HCT116 (cell line): ENCODE data around the gene TLR3. TPM values are rescaled to one million over a fixed set of nuclear protein-coding genes. Genes with fewer than 3 reads are reported as not detected.

ENCODE experiments used
- ATAC-seq: fragments of 200-7000 bp; cut with Tn5 transposase; 2 replicates; pipeline ENCODE4 v1.9.1; 2020; ENCODE audit warnings: mild to moderate bottlenecking, moderate library complexity
- BruUV-seq: library from RNA; stranded (reverse); fragments of 400-500 nt; replicated peaks from 2 replicates; lab custom pipeline; 2021; lab: Mats Ljungman, UMichigan
- CTCF ChIA-PET: fragments of 300-600 bp; sonication (Branson Sonifier 250); formaldehyde crosslinking; loops from one replicate; lab custom pipeline; 2021; ENCODE audit warnings: antibody characterized with exemption; lab: Charles Lee
- POLR2A ChIA-PET: fragments of 300-600, 350-600 bp; sonication (Branson Sonifier 250); formaldehyde crosslinking; loops from one replicate; lab custom pipeline; 2021; ENCODE audit warnings: antibody characterized with exemption; lab: Charles Lee
- RAD21 ChIA-PET, 2 experiments: fragments of 300-600 bp; sonication (Branson Sonifier 250); formaldehyde crosslinking; loops; one replicate each; lab custom pipeline; 2023; ENCODE audit warnings: low total read pairs in 2 of 2; ENCODE audit not compliant: uncharacterized antibody in 2 of 2, unreplicated experiment in 2 of 2, low non-redundant PET in 1 of 2; lab: Charles Lee
- DNase-seq: peaks from one replicate; pipeline ENCODE4 v3.0.0-alpha.2; 2010; ENCODE audit warnings: low read depth, low spot score
- H2AFZ ChIP-seq: fragments of 200-600 bp; shearing (Covaris generic), sonication (generic); 2 replicates; pipeline ENCODE4 v1.6.1; 2017; ENCODE audit warnings: low read depth, mixed run types, mixed read lengths, antibody characterized with exemption, low read length; ENCODE audit not compliant: poor library complexity, severe bottlenecking
- H3K27ac ChIP-seq: 2 replicates; pipeline ENCODE4 v1.5.1; 2012; ENCODE audit warnings: low read depth, low read length
- H3K27me3 ChIP-seq: fragments of 200-600 bp; sonication (generic); 2 replicates; pipeline ENCODE4 v1.6.1; 2016; ENCODE audit warnings: mixed run types, low read length, mixed read lengths; ENCODE audit not compliant: insufficient read depth
- H3K36me3 ChIP-seq, 2 experiments: fragments of 200-500 bp in 1 of 2; fragments of 200-600 bp in 1 of 2; sonication (Bioruptor generic) in 1 of 2; sonication (generic) in 1 of 2; 2 replicates each; pipeline versions ENCODE4 v1.5.1 to v1.6.1; 2014 to 2016; ENCODE audit warnings: low read length in 2 of 2, inconsistent platforms in 1 of 2, mixed read lengths in 1 of 2, mixed run types in 1 of 2; ENCODE audit not compliant: insufficient read depth in 2 of 2, control insufficient read depth in 1 of 2
- H3K4me1 ChIP-seq, 2 experiments: fragments of 200-600 bp in 1 of 2; sonication (generic) in 1 of 2; 2 replicates each; pipeline versions ENCODE4 v1.5.1 to v1.6.1; 2012 to 2017; ENCODE audit warnings: low read length in 2 of 2, inconsistent platforms in 1 of 2, mild to moderate bottlenecking in 1 of 2, mixed read lengths in 1 of 2, mixed run types in 1 of 2, moderate library complexity in 1 of 2; ENCODE audit not compliant: insufficient read depth in 2 of 2, control insufficient read depth in 1 of 2
- H3K4me2 ChIP-seq: fragments of 200-600 bp; sonication (generic); 2 replicates; pipeline ENCODE4 v1.6.1; 2017; ENCODE audit warnings: mixed run types, low read length, mixed read lengths
- H3K4me3 ChIP-seq, 2 experiments: fragments of 200-600 bp in 1 of 2; sonication (generic) in 1 of 2; replicated peaks in 1 of 2; 2 replicates each; pipeline ENCODE4 v1.5.1; 2011 to 2016; ENCODE audit warnings: low read length in 2 of 2, control low read depth in 1 of 2, low read depth in 1 of 2, mild to moderate bottlenecking in 1 of 2, mixed read lengths in 1 of 2, mixed run types in 1 of 2
- H3K79me2 ChIP-seq: fragments of 200-600 bp; sonication (generic); 2 replicates; pipeline ENCODE4 v1.6.1; 2017; ENCODE audit warnings: mild to moderate bottlenecking, mixed run types, low read length, moderate library complexity, mixed read lengths; ENCODE audit not compliant: insufficient read depth
- H3K9ac ChIP-seq: fragments of 200-600 bp; sonication (generic); 2 replicates; pipeline ENCODE4 v1.6.1; 2016; ENCODE audit warnings: low read length, mixed read lengths
- H3K9me2 ChIP-seq: fragments of 200-600 bp; sonication (generic), shearing (Covaris generic); 2 replicates; pipeline ENCODE4 v1.6.1; 2017; ENCODE audit warnings: mixed run types, mild to moderate bottlenecking, moderate library complexity; ENCODE audit not compliant: insufficient read depth
- H3K9me3 ChIP-seq, 2 experiments: fragments of 200-500 bp in 1 of 2; fragments of 200-600 bp in 1 of 2; sonication (Bioruptor generic) in 1 of 2; sonication (generic) in 1 of 2; 2 replicates each; pipeline ENCODE4 v1.6.1; 2014 to 2017; ENCODE audit warnings: low read length in 2 of 2, mixed read lengths in 2 of 2, inconsistent platforms in 1 of 2, low read depth in 1 of 2, mild to moderate bottlenecking in 1 of 2, mixed run types in 1 of 2, moderate library complexity in 1 of 2; ENCODE audit not compliant: control insufficient read depth in 1 of 2, insufficient read depth in 1 of 2
- H4K20me1 ChIP-seq: fragments of 200-600 bp; sonication (generic), shearing (Covaris generic); 2 replicates; pipeline ENCODE4 v1.6.1; 2017; ENCODE audit warnings: mixed run types, mild to moderate bottlenecking, moderate library complexity; ENCODE audit not compliant: insufficient read depth
- ATF3 ChIP-seq: IDR thresholded peaks from 2 replicates; pipeline ENCODE4 v1.6.1; 2012
- CTCF ChIP-seq, 3 experiments: fragments of 200-600 bp in 1 of 3; sonication (generic) in 1 of 3; IDR thresholded peaks in 2 of 3; conservative IDR thresholded peaks in 1 of 3; 2 replicates each; pipeline ENCODE4 v1.5.1; 2012 to 2017; ENCODE audit warnings: low read depth in 2 of 3, low read length in 2 of 3, antibody characterized with exemption in 1 of 3, borderline replicate concordance in 1 of 3, control low read depth in 1 of 3, mild to moderate bottlenecking in 1 of 3, mixed read lengths in 1 of 3, mixed run types in 1 of 3, moderate library complexity in 1 of 3; ENCODE audit not compliant: insufficient read depth in 1 of 3
- EGR1 ChIP-seq: IDR thresholded peaks from 2 replicates; pipeline ENCODE4 v1.6.1; 2012; ENCODE audit warnings: low read depth
- ELF1 ChIP-seq: IDR thresholded peaks from 2 replicates; pipeline ENCODE4 v1.6.1; 2012; ENCODE audit warnings: low read depth, borderline replicate concordance
- EZH2 ChIP-seq: fragments of 200-600 bp; sonication (generic); IDR thresholded peaks from 2 replicates; pipeline ENCODE4 v1.6.1; 2017; ENCODE audit warnings: antibody characterized with exemption, mixed run types
- JUND ChIP-seq: IDR thresholded peaks from 2 replicates; pipeline ENCODE4 v1.6.1; 2012
- MAX ChIP-seq: IDR thresholded peaks from 2 replicates; pipeline ENCODE4 v1.6.1; 2012
- POLR2A ChIP-seq: IDR thresholded peaks from 2 replicates; pipeline ENCODE4 v1.7.0; 2011; ENCODE audit warnings: borderline replicate concordance; ENCODE audit not compliant: insufficient read depth, insufficient read length; ENCODE audit errors: extremely low read depth
- RAD21 ChIP-seq: IDR thresholded peaks from 2 replicates; pipeline ENCODE4 v1.6.1; 2012; ENCODE audit warnings: low read depth, mild to moderate bottlenecking
- SP1 ChIP-seq: IDR thresholded peaks from 2 replicates; pipeline ENCODE4 v1.6.1; 2012; ENCODE audit warnings: low read depth
- YY1 ChIP-seq: IDR thresholded peaks from 2 replicates; pipeline ENCODE4 v1.6.1; 2011; ENCODE audit warnings: low read length, low read depth, moderate library complexity, mild to moderate bottlenecking; ENCODE audit not compliant: insufficient replicate concordance; ENCODE audit errors: extremely low read depth
- ZFX ChIP-seq: fragments of 450-650 bp; IDR thresholded peaks from 2 replicates; pipeline ENCODE4 v1.6.1; 2017
- ZNF274 ChIP-seq: fragments of 200-500 bp; sonication (Bioruptor generic); IDR thresholded peaks from 2 replicates; pipeline ENCODE4 v1.6.1; 2014; ENCODE audit warnings: mild to moderate bottlenecking, low read depth, low read length, inconsistent platforms
- intact Hi-C: fragments of 100-400 bp; cut with micrococcal nuclease; formaldehyde crosslinking; loops from 2 replicates; pipeline ENCODE4 v1.10.0; 2022
- total RNA-seq: library from RNA; stranded (reverse); gene quantifications from one replicate; pipeline ENCODE4 v1.2.1, GENCODE V29; 2021; ENCODE audit not compliant: unreplicated experiment

The TLR3 gene
- total RNA-seq, 1 experiment from 2014 or later: 1.3 TPM

- Histone ChIP-seq H3K9me2 (no peaks in the 10 kb centered on the region), H3K4me2 (no peak overlapping the region), H3K27ac (no peak overlapping the region), H3K79me2 (no peaks in the 10 kb centered on the region), H2AFZ (no peak overlapping the region), H3K9ac (no peak overlapping the region), H3K36me3 (no peaks in the 10 kb centered on the region), H3K9me3 (peaks cover 8% of the 10 kb centered on the region in 2 experiments; a peak in 2 of 4 replicates), H4K20me1 (no peaks in the 10 kb centered on the region), H3K4me3 (no peak overlapping the region), H3K27me3 (no peaks in the 10 kb centered on the region)
- ATAC-seq: peak; percentile 60; the same call in 1 of the 2 replicates
- intact Hi-C loops: no loop called here
- RAD21 ChIA-PET: no interaction called here
- POLR2A ChIA-PET: no interaction called here
- DNase-seq: no peak
- BruUV-seq: no TSS peak
- CTCF ChIA-PET: interaction anchor here (1.0 to 1.4 kb wide), 2 partner anchors 105 to 391 kb away, joined by 5 to 13 read pairs; no protein-coding TSS in a partner anchor
- TF ChIP-seq EZH2 (no peak), ZNF274 (no peak), EGR1 (no peak), ELF1 (no peak), SP1 (no peak), CTCF (IDR thresholded peaks at IDR 0.05 in 2 of 3, conservative IDR thresholded peaks at IDR 0.05 in 1 of 3; ENCODE audit: borderline replicate concordance in 1 of 3, insufficient read depth in 1 of 3, low read depth in 2 of 3, low read length in 2 of 3) (0 out of 6 replicates have a peak, but pooled peaks of 2 of the 3 experiments have one; percentile 17 to 27), YY1 (no peak), MAX (no peak), RAD21 (peak; percentile 16; the same call in 1 of the 2 replicates), ATF3 (no peak), ZFX (no peak), POLR2A (no peak), JUND (no peak)
- TF ChIP-seq, all 23 proteins: peak for 2
- no peaks in the 10 kb centered on the region; a peak in 1 of 4 replicates for H3K4me1 ChIP-seq
These were observed 36.7 kb upstream of the TLR3 start for GRCh38 chr4:186032259-186032658.
